ENCODE measurements around the gene POC1A. TPM values are rescaled to one million over a fixed set of nuclear protein-coding genes. Genes with fewer than 3 reads are reported as not detected.
"Not testable (repeated sequence)": the region's sequence is repeated elsewhere in the genome, so short reads cannot be mapped to it uniquely, and the experiment has no call there.

POC1A gene
- total RNA-seq, 2 experiments from 2014 or later = 31.7 to 32.3 TPM

GRCh38 chr3:52046186-52046901 is 107.9 kb downstream of the POC1A start:
- H3K27ac Mint-ChIP-seq = peak overlapping the region; percentile 22
- no peaks in the 10 kb centered on the region for H3K27me3 Mint-ChIP-seq (ENCODE audit: low read depth)
- ChIA-PET CTCF (interaction anchor here (1.2 kb wide), 1 partner anchor 10 kb away, joined by 3 read pairs; the partner anchor contains the start of gene DUSP7), POLR2A (no interaction called here)
- H3K4me3 Mint-ChIP-seq = no peak overlapping the region
- ATAC-seq (no peak), DNase-seq (no peak)
- no peaks in the 10 kb centered on the region for H3K9me3 Mint-ChIP-seq (ENCODE audit: insufficient read depth)
- peaks cover 6% of the 10 kb centered on the region for H3K4me1 Mint-ChIP-seq (ENCODE audit: low read depth)
- peaks cover 21% of the 10 kb centered on the region for H3K36me3 Mint-ChIP-seq (ENCODE audit: low read depth)

DNA sequence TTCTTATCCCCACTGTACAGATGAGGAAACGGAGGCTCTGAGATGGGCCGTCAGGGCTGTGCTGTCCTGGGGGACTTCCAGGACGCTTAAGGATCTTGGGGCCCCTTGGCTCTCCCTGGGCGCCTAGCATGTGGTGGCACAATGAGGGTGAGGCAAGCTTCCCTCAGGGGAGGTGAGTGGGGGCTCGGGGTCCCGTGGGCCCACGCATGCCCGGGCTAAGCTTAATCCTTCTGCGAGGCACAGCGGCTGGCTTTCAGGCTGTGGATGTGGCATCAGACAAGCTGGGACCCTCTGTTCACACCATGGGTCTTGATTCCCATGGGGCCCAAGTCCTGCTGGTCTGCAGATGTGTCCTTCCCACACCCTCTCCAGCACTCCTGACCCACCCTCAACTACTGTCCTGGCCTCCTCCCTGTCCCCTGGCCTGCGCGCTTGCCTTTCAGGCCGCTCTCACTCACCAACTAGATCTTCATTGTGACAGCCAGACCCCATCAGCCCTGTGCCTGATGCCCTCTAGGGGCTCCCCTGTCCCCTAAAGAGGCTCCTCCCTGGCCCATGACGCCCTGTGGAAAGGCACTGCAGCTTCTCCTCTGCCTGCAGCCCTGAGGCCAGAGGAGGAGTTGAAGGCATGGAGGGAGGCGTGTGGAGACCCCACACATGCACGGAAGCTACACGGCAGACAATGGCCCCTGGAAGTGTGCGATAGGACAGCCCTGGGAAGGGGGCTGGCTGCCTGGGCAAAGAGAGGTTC is 109.2 kb downstream of the POC1A start:
- H3K4me3 Mint-ChIP-seq = no peak overlapping the region
- peak overlapping the region; percentile 75 for H3K27ac Mint-ChIP-seq
- peaks cover 2% of the 10 kb centered on the region for H3K4me1 Mint-ChIP-seq (ENCODE audit: low read depth)
- ATAC-seq = peak; percentile 31
- H3K36me3 Mint-ChIP-seq (ENCODE audit: low read depth) = peaks cover 11% of the 10 kb centered on the region
- H3K9me3 Mint-ChIP-seq (ENCODE audit: insufficient read depth) = no peaks in the 10 kb centered on the region
- ChIA-PET POLR2A (interaction anchor here (0.5 kb wide), 1 partner anchor 94 kb away, joined by 3 read pairs; no protein-coding TSS in a partner anchor), CTCF (interaction anchor here (0.6 to 1.1 kb wide), 3 partner anchors 8 to 122 kb away, joined by 3 read pairs; no protein-coding TSS in a partner anchor)
- no peak for DNase-seq
- H3K27me3 Mint-ChIP-seq (ENCODE audit: low read depth) = no peaks in the 10 kb centered on the region

- POLR2A ChIA-PET = no interaction called here
- DNase-seq (no peak), ATAC-seq (no peak)
- Mint-ChIP-seq H3K27ac (peak overlapping the region; percentile 34), H3K4me3 (no peak overlapping the region), H3K4me1 (ENCODE audit: low read depth) (peaks cover 2% of the 10 kb centered on the region), H3K9me3 (ENCODE audit: insufficient read depth) (no peaks in the 10 kb centered on the region), H3K36me3 (ENCODE audit: low read depth) (no peaks in the 10 kb centered on the region), H3K27me3 (ENCODE audit: low read depth) (no peaks in the 10 kb centered on the region)
- CTCF ChIA-PET = interaction anchor here (1.8 kb wide), 1 partner anchor 9 kb away, joined by 9 read pairs; no protein-coding TSS in a partner anchor
These were observed 110.5 kb downstream of the POC1A start for GRCh38 chr3:52043750-52044149.

GRCh38 chr3:52043039-52043438 is 111.2 kb downstream of the POC1A start:
- CTCF ChIA-PET = interaction anchor here (1.8 kb wide), 1 partner anchor 10 kb away, joined by 9 read pairs; no protein-coding TSS in a partner anchor
- DNase-seq; H3K4me1 Mint-ChIP-seq (ENCODE audit: low read depth); ATAC-seq; H3K27ac Mint-ChIP-seq; H3K27me3 Mint-ChIP-seq (ENCODE audit: low read depth); H3K4me3 Mint-ChIP-seq; H3K9me3 Mint-ChIP-seq (ENCODE audit: insufficient read depth); POLR2A ChIA-PET; H3K36me3 Mint-ChIP-seq (ENCODE audit: low read depth): not testable (repeated sequence)

DNA sequence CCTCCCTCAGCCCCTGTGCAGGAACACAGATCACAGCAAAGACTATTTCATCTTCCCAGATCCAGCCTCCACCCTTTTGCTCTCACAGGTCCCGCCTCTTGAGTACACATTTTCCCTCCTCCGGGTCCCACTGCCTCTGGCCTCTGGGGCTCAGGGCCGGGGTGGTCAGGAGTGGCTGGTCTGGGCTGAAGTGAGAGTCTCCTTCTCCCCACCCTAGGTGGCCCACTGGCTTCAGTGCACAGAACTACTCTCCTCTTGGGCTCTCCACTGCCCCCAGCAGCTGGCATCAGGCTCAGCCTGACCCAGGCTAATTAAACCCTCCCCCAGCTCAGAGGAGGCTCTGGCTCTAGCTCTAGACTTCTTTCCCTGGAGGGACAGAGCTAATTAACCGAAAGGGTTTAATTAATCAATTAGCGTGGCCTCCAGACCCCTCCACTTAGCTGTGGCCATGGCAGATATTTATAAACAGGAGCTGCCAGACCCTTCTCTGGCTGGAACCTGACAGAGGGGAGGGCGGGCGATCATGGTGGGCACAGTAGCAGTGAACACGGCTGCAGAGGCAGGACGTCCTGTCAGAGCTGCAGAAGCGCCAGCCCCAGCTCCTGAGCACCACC is 113.0 kb downstream of the POC1A start:
- H3K27me3 Mint-ChIP-seq (ENCODE audit: low read depth) = no peaks in the 10 kb centered on the region
- no peaks in the 10 kb centered on the region for H3K9me3 Mint-ChIP-seq (ENCODE audit: insufficient read depth)
- ChIA-PET CTCF (interaction anchor here (1.8 to 1.9 kb wide), 2 partner anchors 11 to 40 kb away, joined by 6 to 13 read pairs; no protein-coding TSS in a partner anchor), POLR2A (no interaction called here)
- H3K36me3 Mint-ChIP-seq (ENCODE audit: low read depth) = no peaks in the 10 kb centered on the region
- DNase-seq (no peak), ATAC-seq (no peak)
- H3K27ac Mint-ChIP-seq = no peak overlapping the region
- no peak overlapping the region for H3K4me3 Mint-ChIP-seq
- H3K4me1 Mint-ChIP-seq (ENCODE audit: low read depth) = peaks cover 2% of the 10 kb centered on the region

DNA sequence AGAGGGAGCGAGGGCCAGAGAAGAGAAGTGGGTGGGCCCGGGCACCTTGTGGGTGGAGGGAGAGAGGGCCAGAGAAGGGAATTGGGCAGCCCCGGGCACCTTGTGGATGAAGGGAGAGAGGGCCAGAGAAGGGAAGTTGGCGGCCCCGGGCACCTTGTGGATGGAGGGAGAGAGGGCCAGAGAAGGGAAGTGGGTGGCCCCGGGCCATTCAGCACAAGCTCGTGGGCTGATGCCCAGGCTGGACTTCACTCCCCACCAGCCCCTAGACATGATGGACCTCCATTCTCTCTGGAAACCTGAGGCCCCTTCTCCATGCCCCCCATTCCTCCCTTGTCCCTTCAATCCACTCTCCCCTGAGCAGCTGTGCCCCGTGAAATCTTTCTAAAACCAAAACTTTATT is 113.6 kb downstream of the POC1A start:
- H3K4me3 Mint-ChIP-seq = no peak overlapping the region
- no peak for ATAC-seq
- CTCF ChIA-PET = interaction anchor here (1.8 to 1.9 kb wide), 2 partner anchors 12 to 40 kb away, joined by 6 to 13 read pairs; no protein-coding TSS in a partner anchor
- H3K9me3 Mint-ChIP-seq (ENCODE audit: insufficient read depth) = no peaks in the 10 kb centered on the region
- DNase-seq = no peak
- H3K36me3 Mint-ChIP-seq (ENCODE audit: low read depth) = no peaks in the 10 kb centered on the region
- no peaks in the 10 kb centered on the region for H3K27me3 Mint-ChIP-seq (ENCODE audit: low read depth)
- no peak overlapping the region for H3K27ac Mint-ChIP-seq
- POLR2A ChIA-PET = no interaction called here
- peaks cover 2% of the 10 kb centered on the region for H3K4me1 Mint-ChIP-seq (ENCODE audit: low read depth)

- H3K27ac Mint-ChIP-seq = no peak overlapping the region
- no peaks in the 10 kb centered on the region for H3K36me3 Mint-ChIP-seq (ENCODE audit: low read depth)
- no peak for ATAC-seq
- ChIA-PET POLR2A (no interaction called here), CTCF (no interaction called here)
- no peaks in the 10 kb centered on the region for H3K9me3 Mint-ChIP-seq (ENCODE audit: insufficient read depth)
- no peak overlapping the region for H3K4me3 Mint-ChIP-seq
- H3K27me3 Mint-ChIP-seq (ENCODE audit: low read depth) = no peaks in the 10 kb centered on the region
- DNase-seq = no peak
- peaks cover 2% of the 10 kb centered on the region for H3K4me1 Mint-ChIP-seq (ENCODE audit: low read depth)
These were observed 114.4 kb downstream of the POC1A start for GRCh38 chr3:52039846-52040245.

DNA sequence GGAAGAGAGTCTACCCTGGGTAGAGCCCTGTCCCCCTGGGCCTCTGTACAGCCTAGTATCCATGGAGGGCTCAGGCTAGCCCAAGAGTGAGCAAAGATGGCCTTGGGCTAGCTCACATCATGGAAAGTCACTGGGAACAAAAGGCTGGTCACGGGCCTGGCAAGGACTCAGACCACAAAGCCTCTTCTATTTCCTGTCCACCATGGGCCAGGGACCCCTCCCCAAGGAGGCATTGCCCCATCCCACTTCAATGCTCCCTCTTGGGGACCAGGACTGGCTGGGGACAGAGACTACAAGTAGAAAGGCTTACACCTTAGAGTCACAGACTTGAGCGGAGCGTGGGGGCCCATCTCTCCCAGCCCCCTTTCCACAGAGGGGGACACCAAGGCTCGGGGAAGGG is 114.8 kb downstream of the POC1A start:
- H3K27me3 Mint-ChIP-seq (ENCODE audit: low read depth) = no peaks in the 10 kb centered on the region
- no peak overlapping the region for H3K4me3 Mint-ChIP-seq
- no peaks in the 10 kb centered on the region for H3K36me3 Mint-ChIP-seq (ENCODE audit: low read depth)
- no peak overlapping the region for H3K27ac Mint-ChIP-seq
- DNase-seq (no peak), ATAC-seq (no peak)
- ChIA-PET CTCF (interaction anchor here (2.0 kb wide), 1 partner anchor 38 kb away, joined by 6 read pairs; no protein-coding TSS in a partner anchor), POLR2A (no interaction called here)
- peaks cover 2% of the 10 kb centered on the region for H3K4me1 Mint-ChIP-seq (ENCODE audit: low read depth)
- no peaks in the 10 kb centered on the region for H3K9me3 Mint-ChIP-seq (ENCODE audit: insufficient read depth)

- DNase-seq (no peak), ATAC-seq (no peak)
- Mint-ChIP-seq H3K27ac (no peak overlapping the region), H3K4me1 (ENCODE audit: low read depth) (peaks cover 2% of the 10 kb centered on the region), H3K36me3 (ENCODE audit: low read depth) (no peaks in the 10 kb centered on the region), H3K27me3 (ENCODE audit: low read depth) (no peaks in the 10 kb centered on the region), H3K4me3 (no peak overlapping the region), H3K9me3 (ENCODE audit: insufficient read depth) (no peaks in the 10 kb centered on the region)
- ChIA-PET CTCF (interaction anchor here (2.0 kb wide), 1 partner anchor 37 kb away, joined by 6 read pairs; no protein-coding TSS in a partner anchor), POLR2A (no interaction called here)
These were observed 116.0 kb downstream of the POC1A start for GRCh38 chr3:52038227-52038626.

GRCh38 chr3:52037291-52037690 is 116.9 kb downstream of the POC1A start:
- Mint-ChIP-seq H3K36me3 (ENCODE audit: low read depth) (no peaks in the 10 kb centered on the region), H3K4me1 (ENCODE audit: low read depth) (peaks cover 2% of the 10 kb centered on the region), H3K27ac (no peak overlapping the region), H3K27me3 (ENCODE audit: low read depth) (no peaks in the 10 kb centered on the region), H3K4me3 (no peak overlapping the region), H3K9me3 (ENCODE audit: insufficient read depth) (no peaks in the 10 kb centered on the region)
- ATAC-seq = no peak
- ChIA-PET POLR2A (no interaction called here), CTCF (interaction anchor here (0.6 to 2.0 kb wide), 3 partner anchors 20 to 86 kb away, joined by 3 to 6 read pairs (median 6); no protein-coding TSS in a partner anchor)
- DNase-seq = no peak

GRCh38 chr3:52036829-52037228 is 117.4 kb downstream of the POC1A start:
- Mint-ChIP-seq H3K4me1 (ENCODE audit: low read depth) (peaks cover 2% of the 10 kb centered on the region), H3K36me3 (ENCODE audit: low read depth) (no peaks in the 10 kb centered on the region), H3K9me3 (ENCODE audit: insufficient read depth) (no peaks in the 10 kb centered on the region), H3K4me3 (no peak overlapping the region), H3K27me3 (ENCODE audit: low read depth) (no peaks in the 10 kb centered on the region), H3K27ac (no peak overlapping the region)
- DNase-seq = no peak
- ATAC-seq = no peak
- ChIA-PET CTCF (interaction anchor here (0.6 to 1.7 kb wide), 4 partner anchors 16 to 108 kb away, joined by 3 to 6 read pairs (median 4); no protein-coding TSS in a partner anchor), POLR2A (no interaction called here)
